HEK293 (cell line): ENCODE data around the gene MSLN.

Experiments
- CTCF ChIA-PET: fragments of 350-600 bp; formaldehyde crosslinking; extraction: SDS; loops from one replicate; lab custom pipeline; 2021; ENCODE audit warnings: antibody characterized with exemption; lab: Yijun Ruan, JAX
- POLR2A ChIA-PET: fragments of 300-600 bp; formaldehyde crosslinking; extraction: SDS; loops from one replicate; lab custom pipeline; 2020; ENCODE audit warnings: antibody characterized with exemption, inconsistent platforms; lab: Yijun Ruan, JAX
- H3K27ac ChIP-seq: fragments of 200-500 bp; sonication (Bioruptor generic); 2 replicates; pipeline ENCODE4 v1.5.1; 2014; ENCODE audit warnings: low read depth, low read length, control low read depth, inconsistent platforms; ENCODE audit errors: extremely low read depth
- H3K36me3 ChIP-seq, 2 experiments: fragments of 200-500 bp in 1 of 2; sonication (Bioruptor generic) in 1 of 2; 1 replicate in 1 of 2; 2 replicates in 1 of 2; pipeline ENCODE4 v1.5.1; 2014 to 2017; ENCODE audit warnings: inconsistent platforms in 2 of 2, low read length in 2 of 2; ENCODE audit not compliant: control insufficient read depth in 2 of 2, insufficient read depth in 1 of 2
- H3K4me1 ChIP-seq: fragments of 200-500 bp; sonication (Bioruptor generic); 2 replicates; pipeline ENCODE4 v1.5.1; 2014; ENCODE audit warnings: mild to moderate bottlenecking, low read length, inconsistent platforms; ENCODE audit not compliant: control insufficient read depth, insufficient read depth
- H3K4me3 ChIP-seq: 2 replicates; pipeline ENCODE4 v1.5.1; 2011; ENCODE audit warnings: low read depth, mild to moderate bottlenecking, control low read depth, low read length, moderate library complexity
- H3K9me3 ChIP-seq: fragments of 200-500 bp; sonication (Bioruptor generic); 2 replicates; pipeline ENCODE4 v1.5.1; 2014; ENCODE audit warnings: low read depth, low read length, inconsistent platforms; ENCODE audit not compliant: control insufficient read depth, insufficient read depth
- EGR2 ChIP-seq: fragments of 450-650 bp; formaldehyde crosslinking; IDR thresholded peaks from 2 replicates; pipeline ENCODE4 v1.5.1; 2016; ENCODE audit warnings: low read depth, missing biosample characterization, missing genetic modification characterization
- FEZF1 ChIP-seq: fragments of 450-650 bp; formaldehyde crosslinking; IDR thresholded peaks from 2 replicates; pipeline ENCODE4 v1.5.1; 2016; ENCODE audit warnings: missing biosample characterization, missing genetic modification characterization
- GLIS2 ChIP-seq: fragments of 450-650 bp; formaldehyde crosslinking; IDR thresholded peaks from 2 replicates; pipeline ENCODE4 v1.5.1; 2016; ENCODE audit warnings: missing biosample characterization, missing genetic modification characterization
- KLF9 ChIP-seq: fragments of 450-650 bp; formaldehyde crosslinking; IDR thresholded peaks from 2 replicates; pipeline ENCODE4 v1.5.1; 2016; ENCODE audit warnings: missing biosample characterization, missing genetic modification characterization, low read depth
- PRDM2 ChIP-seq: fragments of 450-650 bp; formaldehyde crosslinking; IDR thresholded peaks from 2 replicates; pipeline ENCODE4 v1.5.1; 2016; ENCODE audit warnings: missing biosample characterization, missing genetic modification characterization, borderline replicate concordance
- SCRT2 ChIP-seq: fragments of 450-650 bp; formaldehyde crosslinking; IDR thresholded peaks from 2 replicates; pipeline ENCODE4 v1.5.1; 2016; ENCODE audit warnings: missing biosample characterization, missing genetic modification characterization
- ZBTB48 ChIP-seq: fragments of 450-650 bp; formaldehyde crosslinking; IDR thresholded peaks from 2 replicates; pipeline ENCODE4 v1.5.1; 2016; ENCODE audit warnings: missing biosample characterization, missing genetic modification characterization
- ZBTB7A ChIP-seq: fragments of 450-650 bp; formaldehyde crosslinking; IDR thresholded peaks from 2 replicates; pipeline ENCODE4 v1.5.1; 2016; ENCODE audit warnings: low read depth, missing biosample characterization, missing genetic modification characterization
- ZFHX2 ChIP-seq: fragments of 450-650 bp; formaldehyde crosslinking; conservative IDR thresholded peaks from 2 replicates; pipeline ENCODE4 v1.5.1; 2016; ENCODE audit warnings: missing biosample characterization, missing genetic modification characterization
- ZIC2 ChIP-seq: fragments of 450-650 bp; formaldehyde crosslinking; IDR thresholded peaks from 2 replicates; pipeline ENCODE4 v1.5.1; 2016; ENCODE audit warnings: missing biosample characterization, missing genetic modification characterization
- ZNF335 ChIP-seq: fragments of 450-650 bp; formaldehyde crosslinking; conservative IDR thresholded peaks from 2 replicates; pipeline ENCODE4 v1.5.1; 2016; ENCODE audit warnings: missing biosample characterization, missing genetic modification characterization
- ZNF514 ChIP-seq: fragments of 450-650 bp; formaldehyde crosslinking; IDR thresholded peaks from 2 replicates; pipeline ENCODE4 v1.5.1; 2016; ENCODE audit warnings: missing biosample characterization, missing genetic modification characterization
- ZNF585B ChIP-seq: fragments of 450-650 bp; formaldehyde crosslinking; IDR thresholded peaks from 2 replicates; pipeline ENCODE4 v1.5.1; 2016; ENCODE audit warnings: missing biosample characterization, missing genetic modification characterization
- ZXDB ChIP-seq: fragments of 450-650 bp; formaldehyde crosslinking; IDR thresholded peaks from 2 replicates; pipeline ENCODE4 v1.5.1; 2016; ENCODE audit warnings: missing biosample characterization, missing genetic modification characterization

Gene MSLN

GRCh38 chr16:739560-740458 is 20.7 kb upstream of the MSLN start:
- Histone ChIP-seq H3K4me3 (peak overlapping the region; percentile 80), H3K27ac (peak overlapping the region; percentile 67; the same call in 1 of the 2 replicates), H3K36me3 (peaks cover 3 to 36% of the 10 kb centered on the region in 2 experiments; a peak in 2 of 3 replicates), H3K4me1 (0 out of 2 replicates have a peak, but pooled peaks cover 2% of the 10 kb centered on the region), H3K9me3 (no peaks in the 10 kb centered on the region)
- ChIA-PET CTCF (interaction anchor here (0.8 to 3.2 kb wide), 5 partner anchors 20 to 46 kb away, joined by 3 to 16 read pairs (median 5); no protein-coding TSS in a partner anchor), POLR2A (interaction anchor here (0.7 to 1.7 kb wide), 6 partner anchors 8 to 49 kb away, joined by 3 to 11 read pairs (median 4); partner anchors contain the start of genes ANTKMT, CHTF18 and RPUSD1)
- no peak for TF ChIP-seq FEZF1
- TF ChIP-seq GLIS2 (tag by site-specific recombination), result no peak
- TF ChIP-seq ZNF585B (tag by site-specific recombination), result no peak
- 0 out of 2 replicates have a peak, but pooled peaks have one; percentile 41 for TF ChIP-seq ZNF335 (tag by site-specific recombination)
- TF ChIP-seq ZBTB7A, result 0 out of 2 replicates have a peak, but pooled peaks have one; percentile 18
- TF ChIP-seq ZBTB48 (tag by site-specific recombination), result peak; percentile 19; the same call in 1 of the 2 replicates
- TF ChIP-seq ZIC2 (tag by site-specific recombination), result peak; percentile 49; the same call in 1 of the 2 replicates
- TF ChIP-seq KLF9 (tag by site-specific recombination), result peak; percentile 31; the same call in 1 of the 2 replicates
- peak; percentile 78 for TF ChIP-seq SCRT2 (tag by site-specific recombination)
- TF ChIP-seq PRDM2 (tag by site-specific recombination), result 0 out of 2 replicates have a peak, but pooled peaks have one; percentile 45

GRCh38 chr16:740459-740763 is 20.1 kb upstream of the MSLN start:
- H3K4me1 ChIP-seq, result 0 out of 2 replicates have a peak, but pooled peaks cover 2% of the 10 kb centered on the region
- ChIA-PET POLR2A (interaction anchor here (0.8 to 1.7 kb wide), 7 partner anchors 9 to 48 kb away, joined by 3 to 11 read pairs (median 4); partner anchors contain the start of genes ANTKMT and CHTF18), CTCF (interaction anchor here (0.9 to 3.2 kb wide), 10 partner anchors 8 to 66 kb away, joined by 3 to 16 read pairs (median 4); partner anchors contain the start of gene ANTKMT)
- H3K9me3 ChIP-seq, result no peaks in the 10 kb centered on the region
- H3K36me3 ChIP-seq, result peaks cover 3 to 30% of the 10 kb centered on the region in 2 experiments; a peak in 2 of 3 replicates
- H3K4me3 ChIP-seq, result peak overlapping the region; percentile 80
- TF ChIP-seq ZFHX2 (peak; percentile 70), ZBTB48 (tag by site-specific recombination) (peak; percentile 84), GLIS2 (tag by site-specific recombination) (peak; percentile 15; the same call in 1 of the 2 replicates), ZNF514 (no peak), ZXDB (tag by site-specific recombination) (no peak), EGR2 (tag by site-specific recombination) (peak; percentile 87)
- TF ChIP-seq, all 188 proteins: peak for 4
- peak overlapping the region; percentile 67; the same call in 1 of the 2 replicates for H3K27ac ChIP-seq
